Activated gamma-delta T cell treated with anti-CD3 and anti-CD28 coated beads, Interleukin-2, amount 50 U/mL, for 16 hours (primary cell): Measurements from ENCODE around the gene CTNNA2.

Experiments
- DNase-seq: peaks from one replicate; pipeline ENCODE4 v3.0.0-alpha.2; 2020; ENCODE audit warnings: low read depth

Gene CTNNA2

GRCh38 chr2:79857888-79858287 lies 345.0 kb downstream of the CTNNA2 start:
- DNase-seq: no peak

GRCh38 chr2:79860228-79861058 lies 347.6 kb downstream of the CTNNA2 start:
- no peak for DNase-seq

- DNase-seq: no peak
Observed at GRCh38 chr2:79861059-79861374, 348.2 kb downstream of the CTNNA2 start.

- no peak for DNase-seq
Observed at GRCh38 chr2:79862756-79863155, 349.9 kb downstream of the CTNNA2 start.

DNA sequence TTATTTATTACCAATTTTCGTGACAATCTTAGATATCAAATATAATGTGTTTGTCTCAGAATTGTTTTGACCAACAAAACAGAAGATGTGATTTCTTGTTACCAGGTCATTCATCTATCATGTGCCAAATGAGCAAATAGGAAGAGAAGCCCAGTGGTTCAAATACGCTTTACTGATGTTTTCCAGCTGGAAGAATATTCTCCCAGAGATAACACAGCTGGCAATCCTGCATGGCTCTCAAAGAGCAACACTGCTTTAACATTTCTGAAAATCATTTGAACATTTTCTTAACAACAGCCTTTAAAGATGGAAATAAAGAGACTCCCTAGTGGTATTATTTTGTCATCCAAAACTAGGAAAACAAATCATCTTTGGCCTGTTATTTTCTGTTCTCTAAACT lies 359.8 kb downstream of the CTNNA2 start:
- no peak for DNase-seq

- DNase-seq: no peak
Observed at GRCh38 chr2:79874015-79874414, 361.2 kb downstream of the CTNNA2 start.

DNA sequence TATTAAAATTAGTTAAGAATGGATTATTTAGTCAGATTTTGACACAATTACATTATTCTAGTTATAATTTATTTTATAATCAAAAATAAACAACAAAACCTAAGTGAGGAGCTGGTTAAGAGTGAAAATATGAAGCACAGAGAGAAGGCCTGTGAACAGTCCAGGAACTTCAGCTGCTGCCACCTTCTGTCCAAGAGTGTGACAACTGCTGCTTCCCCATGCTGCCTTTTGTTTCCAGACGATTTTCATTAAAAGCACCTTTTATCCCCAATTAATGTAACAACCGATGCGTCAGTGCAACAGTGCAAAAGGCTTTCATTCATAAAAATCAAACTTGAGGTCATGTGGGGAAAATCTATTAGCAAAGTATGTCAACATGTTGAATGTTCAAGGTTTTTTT lies 363.6 kb downstream of the CTNNA2 start:
- DNase-seq: no peak

GRCh38 chr2:79882548-79882947 lies 369.7 kb downstream of the CTNNA2 start:
- no peak for DNase-seq

DNA sequence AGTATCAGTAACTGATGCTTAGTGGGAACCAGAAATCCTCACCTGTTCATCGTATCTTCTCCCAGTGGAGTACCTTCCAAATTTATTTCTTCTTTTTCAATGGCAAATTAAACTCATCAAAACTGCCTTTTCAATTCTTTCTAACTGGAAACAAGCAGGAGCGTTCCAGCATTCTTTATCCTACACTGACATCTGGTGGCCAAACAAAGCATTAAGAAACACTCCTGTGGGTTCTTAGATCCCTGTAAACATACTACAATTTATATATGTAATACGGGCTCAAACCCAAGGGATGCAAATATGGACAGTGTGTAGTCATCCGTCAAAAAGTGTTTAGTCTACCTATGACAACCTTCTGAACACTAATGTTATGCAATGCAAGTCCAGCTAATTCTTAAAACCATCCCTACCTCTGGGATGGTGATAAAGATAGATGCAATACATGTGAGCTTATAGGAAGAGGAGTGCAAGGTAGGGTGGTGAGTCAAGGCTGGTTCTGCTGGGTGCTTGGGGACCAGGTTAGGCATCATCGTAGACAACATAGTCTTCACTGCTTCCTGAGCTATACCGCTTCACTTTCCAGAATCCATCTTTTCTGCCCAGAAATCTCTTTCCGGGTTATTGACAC lies 375.0 kb downstream of the CTNNA2 start:
- DNase-seq: no peak

DNA sequence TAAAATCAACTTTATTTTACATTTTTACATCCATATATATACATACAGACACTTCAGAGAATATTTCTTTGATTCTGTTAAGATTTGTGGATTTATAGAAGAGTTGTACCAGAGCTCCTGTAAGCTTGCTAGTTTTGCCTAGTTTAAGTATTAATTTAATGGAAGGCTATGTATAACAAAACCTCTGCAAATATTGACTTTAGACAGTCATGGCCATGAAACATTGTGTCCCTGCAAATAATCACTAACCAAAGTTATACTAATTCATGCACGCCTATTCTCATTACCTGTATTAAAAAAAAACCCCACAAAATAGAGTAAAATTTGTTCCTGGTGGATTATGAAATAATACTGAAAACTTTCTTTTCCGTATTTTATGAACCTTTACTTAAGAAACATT lies 379.3 kb downstream of the CTNNA2 start:
- no peak for DNase-seq

DNA sequence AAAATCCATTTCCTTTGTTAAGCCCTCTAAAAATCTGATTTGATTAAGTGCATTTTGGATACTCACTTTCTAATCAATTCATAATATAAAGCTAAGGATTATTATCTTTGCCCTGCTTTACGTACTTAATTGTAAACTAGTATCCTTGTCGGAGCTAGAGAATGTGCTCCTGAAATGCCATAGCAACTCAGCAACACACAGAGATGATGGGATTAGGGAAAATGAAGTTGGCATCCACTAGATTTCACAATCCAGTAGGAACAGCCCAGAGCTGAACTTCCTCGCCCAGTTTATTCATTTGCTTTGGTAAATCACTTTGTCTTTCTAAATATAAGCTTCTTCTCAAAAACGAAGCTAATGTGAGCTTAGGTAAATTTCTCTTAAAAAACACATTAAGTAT lies 386.3 kb downstream of the CTNNA2 start:
- DNase-seq: no peak

GRCh38 chr2:79901161-79901560 lies 388.3 kb downstream of the CTNNA2 start:
- no peak for DNase-seq

DNA sequence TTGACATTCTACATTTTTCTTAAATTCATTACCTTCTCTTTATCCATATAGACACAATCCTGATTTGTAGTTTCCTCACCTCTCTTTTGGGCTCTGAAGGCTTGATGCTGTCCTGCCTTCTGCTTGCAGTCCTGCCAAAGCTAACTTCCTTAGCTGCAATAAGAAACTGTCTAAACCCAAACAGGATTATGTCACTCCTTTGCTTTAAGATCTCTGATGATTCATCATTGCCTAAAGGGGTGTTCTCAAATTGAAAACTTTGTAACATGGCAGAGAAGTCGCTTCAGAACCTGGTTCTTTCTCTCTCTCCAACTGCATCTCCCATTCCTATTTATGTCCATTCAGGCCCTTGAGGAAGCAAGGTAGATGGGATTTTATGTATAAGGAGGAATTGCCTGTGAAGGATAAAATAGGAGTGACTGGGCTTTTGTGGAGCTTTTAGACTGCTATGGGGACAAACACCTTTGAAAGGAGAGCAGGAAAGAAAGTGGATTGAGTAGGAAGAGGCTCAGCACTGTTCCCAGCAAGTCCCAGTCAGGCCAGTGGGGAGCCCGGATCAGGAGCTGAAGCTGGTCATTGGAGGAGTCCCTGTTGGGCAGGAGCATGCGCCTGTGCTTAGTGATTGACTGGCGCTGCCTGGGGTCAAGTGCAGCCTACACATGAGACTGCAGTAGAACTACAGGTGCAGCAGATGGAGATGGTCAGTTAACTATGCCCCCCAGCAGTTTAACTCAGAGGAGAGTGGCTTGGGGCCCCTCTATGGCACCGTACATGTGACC lies 390.6 kb downstream of the CTNNA2 start:
- no peak for DNase-seq

GRCh38 chr2:79906139-79906890 lies 393.5 kb downstream of the CTNNA2 start:
- no peak for DNase-seq

DNA sequence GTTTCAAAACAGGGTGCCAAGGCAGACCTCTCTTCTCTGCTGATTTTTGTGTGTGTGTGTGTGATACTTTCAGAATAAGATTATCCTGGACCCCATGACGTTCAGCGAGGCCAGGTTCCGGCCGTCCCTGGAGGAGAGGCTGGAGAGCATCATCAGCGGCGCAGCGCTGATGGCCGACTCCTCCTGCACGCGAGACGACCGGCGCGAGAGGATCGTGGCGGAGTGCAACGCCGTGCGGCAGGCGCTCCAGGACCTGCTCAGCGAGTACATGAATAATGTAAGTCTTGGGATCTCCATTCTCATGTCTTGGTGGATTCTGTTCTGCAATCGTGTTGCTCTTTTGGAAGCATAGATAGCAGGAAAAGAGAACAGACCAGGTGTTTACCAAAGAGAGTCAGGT lies 396.7 kb downstream of the CTNNA2 start:
- no peak for DNase-seq

DNA sequence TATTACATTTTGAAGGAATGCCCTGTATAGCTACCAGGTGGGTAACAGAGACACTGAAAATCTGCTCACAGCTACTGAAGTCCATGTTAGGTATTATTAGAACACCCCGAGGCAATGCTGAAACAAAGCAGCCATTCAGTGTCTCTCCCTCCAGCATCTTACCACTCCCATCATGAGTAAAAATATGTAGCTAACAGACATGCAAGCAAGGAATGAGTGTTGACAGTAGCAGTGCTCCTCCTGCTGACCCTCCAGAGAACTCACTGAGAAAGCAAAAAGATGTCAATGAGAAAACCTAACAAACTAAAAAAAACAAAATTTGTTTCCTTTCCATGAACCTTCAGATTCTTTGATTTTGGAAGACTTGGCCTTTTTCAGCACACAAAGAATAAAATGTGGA lies 397.8 kb downstream of the CTNNA2 start:
- DNase-seq: no peak

- DNase-seq: no peak
Observed at GRCh38 chr2:79915455-79915854, 402.6 kb downstream of the CTNNA2 start.

- DNase-seq: no peak
Observed at GRCh38 chr2:79916285-79916684, 403.4 kb downstream of the CTNNA2 start.

GRCh38 chr2:79920512-79921076 lies 407.7 kb downstream of the CTNNA2 start:
- DNase-seq: no peak

GRCh38 chr2:79929624-79930023 lies 416.8 kb downstream of the CTNNA2 start:
- DNase-seq: no peak

DNA sequence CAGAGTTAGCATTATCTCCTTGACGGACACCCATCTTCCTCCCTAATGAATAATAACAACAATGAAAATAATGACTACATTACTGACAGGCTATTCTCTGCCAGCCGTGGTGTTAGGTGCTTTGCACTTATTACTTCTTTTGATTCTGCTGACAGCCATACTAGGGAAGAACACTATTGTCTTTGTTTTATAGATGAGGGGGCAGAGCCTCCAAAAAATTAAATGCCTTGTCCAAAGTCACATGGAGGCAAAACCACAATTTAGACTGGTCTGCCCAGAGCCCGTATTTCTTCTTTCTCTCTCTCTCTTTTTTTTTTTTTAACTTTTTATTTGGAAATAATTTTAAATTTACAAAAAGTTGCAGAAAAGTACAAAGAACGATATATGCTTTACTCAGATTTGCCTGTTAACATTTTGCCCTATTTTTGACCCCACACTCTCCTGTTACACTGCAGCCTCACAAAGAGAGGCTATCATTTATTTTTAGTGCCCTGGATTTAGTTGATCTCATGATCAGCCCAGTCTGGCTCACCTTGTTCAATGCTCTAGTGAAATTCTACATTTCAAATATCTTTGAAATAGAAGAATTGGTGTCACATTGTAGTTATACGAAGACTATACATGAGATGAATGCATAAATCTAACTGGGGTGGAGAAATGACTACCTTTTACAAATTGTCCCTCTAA lies 422.3 kb downstream of the CTNNA2 start:
- no peak for DNase-seq
